ENCODE data around the gene SPDYE16. TPM values are rescaled to one million over a fixed set of nuclear protein-coding genes. Genes with fewer than 3 reads are reported as not detected.
"Not testable (repeated sequence)": the region's sequence is repeated elsewhere in the genome, so short reads cannot be mapped to it uniquely, and the experiment has no call there.

Gene SPDYE16
- total and polyA plus RNA-seq, 5 experiments from 2014 or later: 0.26 to 0.69 TPM; not detected in 3

DNA sequence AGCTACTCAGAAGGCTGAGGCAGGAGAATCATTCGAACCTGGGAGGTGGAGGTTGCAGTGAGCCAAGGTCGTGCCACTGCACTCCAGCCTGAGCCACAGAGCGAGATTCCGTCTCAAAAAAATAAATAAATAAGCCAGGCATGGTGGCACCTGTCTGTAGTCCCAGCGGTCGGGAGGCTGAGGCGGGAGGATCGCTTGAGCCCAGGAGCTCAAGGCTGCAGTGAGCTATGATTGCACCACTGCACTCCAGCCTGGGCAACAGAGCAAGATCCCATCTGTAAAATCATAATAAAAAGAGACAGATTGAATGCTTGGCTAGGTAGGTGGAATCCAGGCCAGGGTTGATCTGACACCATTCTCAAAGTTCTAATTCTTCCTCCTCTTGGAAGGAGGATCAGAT, 36.5 kb downstream of the SPDYE16 start:
- H3K36me3 Mint-ChIP-seq: peaks cover 0 to 14% (median 2%) of the 10 kb centered on the region in 3 donors
- ATAC-seq, H3K4me1 Mint-ChIP-seq, H3K4me3 Mint-ChIP-seq, H3K9me3 Mint-ChIP-seq, H3K27me3 Mint-ChIP-seq, DNase-seq, POLR2A ChIA-PET: not testable (repeated sequence)
- peak overlapping the region in 2 of 10 donors; percentile 37 to 65 for H3K27ac Mint-ChIP-seq

DNA sequence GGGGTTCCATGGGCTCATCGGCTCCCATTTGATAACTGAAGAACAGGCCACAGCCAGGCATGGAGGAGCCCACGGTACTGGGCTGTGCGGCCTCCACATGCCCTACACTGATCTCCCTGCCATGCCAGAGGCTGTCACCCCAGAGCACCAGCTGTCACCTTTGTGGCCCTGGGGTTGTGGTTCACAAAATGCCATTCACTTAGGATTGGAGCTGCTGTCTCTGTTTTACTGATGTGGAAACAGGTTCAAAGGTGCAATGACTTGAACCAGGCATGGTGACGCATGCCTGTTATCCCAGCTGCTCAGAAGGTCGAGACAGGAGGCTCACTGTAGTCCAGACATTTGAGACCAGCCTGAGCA, 37.0 kb downstream of the SPDYE16 start:
- Mint-ChIP-seq H3K4me1 (peaks cover 0 to 6% (median 5%) of the 10 kb centered on the region in 4 donors), H3K9me3 (no peaks in the 10 kb centered on the region)
- ATAC-seq: no peak

DNA sequence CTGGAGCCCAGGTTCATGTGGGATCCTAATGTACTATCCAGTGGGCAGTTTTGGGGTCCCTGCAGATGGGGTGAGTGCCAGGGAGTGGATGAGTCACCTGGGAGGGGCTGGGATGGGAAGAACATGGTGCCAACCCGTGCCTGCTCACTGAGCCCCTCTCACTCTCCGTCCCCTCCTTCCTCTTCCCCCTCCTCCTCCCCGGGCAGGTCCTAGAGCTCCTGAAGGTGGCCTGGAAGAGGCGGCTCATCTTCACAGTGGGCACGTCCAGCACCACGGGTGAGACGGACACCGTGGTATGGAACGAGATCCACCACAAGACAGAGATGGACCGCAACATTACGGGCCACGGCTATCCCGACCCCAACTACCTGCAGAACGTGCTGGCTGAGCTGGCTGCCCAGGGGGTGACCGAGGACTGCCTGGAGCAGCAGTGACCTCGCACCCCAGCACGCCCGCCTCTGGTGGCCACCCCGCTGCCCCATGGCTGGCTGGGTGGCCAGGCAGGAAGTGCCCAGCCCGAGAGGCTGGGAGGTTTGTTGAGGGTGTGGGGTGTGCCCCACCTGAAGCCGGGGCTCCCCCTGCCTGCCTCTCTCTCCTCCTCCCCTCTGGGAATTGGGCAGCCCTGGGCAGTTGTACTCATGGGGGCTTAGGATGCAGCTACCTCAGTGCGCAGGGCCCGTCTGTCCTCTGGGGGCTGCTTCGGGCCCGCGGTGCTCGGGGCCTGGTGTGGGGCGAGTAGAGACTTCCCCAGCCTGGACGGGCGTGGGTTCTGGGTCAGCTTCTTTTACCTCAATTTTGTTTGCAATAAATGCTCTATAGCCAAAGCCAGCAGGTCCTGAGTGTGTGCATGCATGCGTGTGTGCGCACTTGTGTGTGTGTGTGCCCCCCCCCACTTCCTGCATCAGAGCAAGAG, 37.7 kb downstream of the SPDYE16 start:
- no peaks in the 10 kb centered on the region for H3K27me3 Mint-ChIP-seq
- H3K4me1 Mint-ChIP-seq: peaks cover 0 to 6% (median 5%) of the 10 kb centered on the region in 4 donors
- peak overlapping the region in 1 of 10 donors; percentile 24 for H3K27ac Mint-ChIP-seq

More for the DNA sequence above, 37.0 kb downstream of the SPDYE16 start:
- POLR2A ChIA-PET: no interaction called here
- Mint-ChIP-seq H3K27ac (peak overlapping the region in 1 of 10 donors; percentile 24), H3K27me3 (no peaks in the 10 kb centered on the region), H3K36me3 (peaks cover 0 to 16% (median 2%) of the 10 kb centered on the region in 3 donors), H3K4me3 (no peak overlapping the region)
- no peak for DNase-seq

DNA sequence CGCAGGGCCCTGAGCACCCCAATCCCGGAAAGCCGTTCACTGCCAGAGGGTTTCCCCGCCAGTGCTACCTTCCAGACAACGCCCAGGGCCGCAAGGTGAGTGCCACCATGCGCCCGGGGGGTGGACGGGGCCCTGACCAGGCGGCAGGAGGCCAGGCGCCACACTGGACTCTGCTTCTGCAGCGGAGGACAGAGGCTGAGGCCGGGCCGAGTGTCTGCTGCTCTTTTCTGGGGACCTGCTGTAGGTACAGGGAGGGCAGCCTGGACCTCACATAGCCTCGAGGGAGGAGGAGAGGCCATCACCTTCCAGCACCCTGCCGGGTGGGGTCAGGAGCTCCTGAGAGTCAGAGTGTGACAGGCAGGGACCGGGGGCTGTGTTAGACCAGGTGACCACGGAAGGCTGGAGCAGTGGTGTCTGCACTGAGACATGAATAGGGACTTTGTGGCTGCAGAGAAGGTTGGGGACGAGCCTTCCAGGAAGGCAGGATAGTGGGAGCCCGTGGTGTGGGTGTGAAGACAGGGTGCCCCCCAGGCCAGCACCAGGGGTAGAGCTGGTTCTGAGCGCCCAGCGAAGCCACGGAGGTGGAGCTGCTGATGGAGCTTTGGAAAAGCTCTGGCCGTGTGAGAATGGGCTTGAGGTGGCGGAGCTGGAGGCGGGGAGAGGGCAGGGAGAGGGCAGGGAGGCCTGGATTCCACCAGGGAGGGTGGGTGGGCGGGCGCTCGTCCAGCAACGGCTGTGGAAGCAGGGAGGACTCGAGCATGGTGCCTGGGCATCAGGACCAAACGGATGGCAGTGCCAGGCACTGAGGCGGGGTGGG, 38.5 kb downstream of the SPDYE16 start:
- DNase-seq, H3K4me1 Mint-ChIP-seq, ATAC-seq, H3K4me3 Mint-ChIP-seq, H3K9me3 Mint-ChIP-seq, H3K27me3 Mint-ChIP-seq, POLR2A ChIA-PET: not testable (repeated sequence)
- H3K27ac Mint-ChIP-seq: peak overlapping the region in 2 of 10 donors; percentile 43 to 69
- H3K36me3 Mint-ChIP-seq: peaks cover 0 to 16% (median 2%) of the 10 kb centered on the region in 3 donors

More for the DNA sequence above, 37.7 kb downstream of the SPDYE16 start:
- POLR2A ChIA-PET: no interaction called here
- no peak for DNase-seq
- ATAC-seq: no peak
- Mint-ChIP-seq H3K4me3 (no peak overlapping the region), H3K36me3 (peaks cover 0 to 16% (median 2%) of the 10 kb centered on the region in 3 donors), H3K9me3 (no peaks in the 10 kb centered on the region)

DNA sequence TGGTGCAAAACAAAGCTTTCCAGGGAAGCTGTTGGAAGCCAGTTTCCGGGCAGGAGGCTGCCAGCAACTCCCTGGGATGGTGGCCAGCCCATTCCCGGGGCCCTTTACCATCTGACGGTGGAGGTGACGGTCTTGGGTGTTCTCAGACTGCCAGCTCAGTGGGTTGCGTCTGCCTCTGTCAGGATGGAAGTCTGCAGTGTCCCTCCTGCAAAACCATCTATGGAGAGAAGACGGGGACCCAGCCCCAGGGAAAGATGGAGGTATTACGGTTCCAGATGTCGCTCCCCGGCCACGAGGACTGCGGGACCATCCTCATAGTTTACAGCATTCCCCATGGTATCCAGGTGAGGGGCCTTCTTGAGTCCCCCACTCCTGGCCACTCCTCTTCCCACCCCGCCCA, 39.9 kb downstream of the SPDYE16 start:
- H3K9me3 Mint-ChIP-seq, H3K4me1 Mint-ChIP-seq, H3K4me3 Mint-ChIP-seq, POLR2A ChIA-PET, H3K27ac Mint-ChIP-seq, ATAC-seq, H3K27me3 Mint-ChIP-seq, DNase-seq: not testable (repeated sequence)
- H3K36me3 Mint-ChIP-seq: peaks cover 0 to 16% (median 2%) of the 10 kb centered on the region in 3 donors

GRCh38 chr7:76502836-76503235, 40.3 kb downstream of the SPDYE16 start:
- H3K27me3 Mint-ChIP-seq, H3K4me3 Mint-ChIP-seq, DNase-seq, H3K9me3 Mint-ChIP-seq, H3K27ac Mint-ChIP-seq, ATAC-seq, H3K4me1 Mint-ChIP-seq, POLR2A ChIA-PET: not testable (repeated sequence)
- H3K36me3 Mint-ChIP-seq: peaks cover 0 to 16% (median 2%) of the 10 kb centered on the region in 3 donors

- H3K27me3 Mint-ChIP-seq, POLR2A ChIA-PET, ATAC-seq: not testable (repeated sequence)
Observed at GRCh38 chr7:76502224-76502623, 40.9 kb downstream of the SPDYE16 start.

GRCh38 chr7:76499924-76500241, 43.2 kb downstream of the SPDYE16 start:
- peak; percentile 69 to 89 for ATAC-seq
- DNase-seq: peak in 3 of 10 donors; percentile 13 to 43 (median 36)
- peak overlapping the region in 4 of 10 donors; percentile 46 to 70 (median 58) for H3K4me3 Mint-ChIP-seq
- H3K36me3 Mint-ChIP-seq, H3K27me3 Mint-ChIP-seq, POLR2A ChIA-PET, H3K4me1 Mint-ChIP-seq, H3K9me3 Mint-ChIP-seq: not testable (repeated sequence)
- H3K27ac Mint-ChIP-seq: peak overlapping the region in 3 of 10 donors; percentile 29 to 53 (median 48)

More at GRCh38 chr7:76502224-76502623, 40.9 kb downstream of the SPDYE16 start:
- peaks cover 0 to 16% (median 2%) of the 10 kb centered on the region in 3 donors for H3K36me3 Mint-ChIP-seq
- not testable (repeated sequence) for H3K4me3 Mint-ChIP-seq, H3K27ac Mint-ChIP-seq, H3K9me3 Mint-ChIP-seq, DNase-seq, H3K4me1 Mint-ChIP-seq

GRCh38 chr7:76499201-76499923, 43.7 kb downstream of the SPDYE16 start:
- POLR2A ChIA-PET, H3K36me3 Mint-ChIP-seq, H3K9me3 Mint-ChIP-seq, H3K4me1 Mint-ChIP-seq, H3K27me3 Mint-ChIP-seq: not testable (repeated sequence)
- DNase-seq (peak in 2 of 10 donors; percentile 14 to 35), ATAC-seq (peak; percentile 45 to 69)
- Mint-ChIP-seq H3K27ac (peak overlapping the region in 3 of 10 donors; percentile 48 to 62 (median 53)), H3K4me3 (peak overlapping the region in 4 of 10 donors; percentile 46 to 70 (median 58))

DNA sequence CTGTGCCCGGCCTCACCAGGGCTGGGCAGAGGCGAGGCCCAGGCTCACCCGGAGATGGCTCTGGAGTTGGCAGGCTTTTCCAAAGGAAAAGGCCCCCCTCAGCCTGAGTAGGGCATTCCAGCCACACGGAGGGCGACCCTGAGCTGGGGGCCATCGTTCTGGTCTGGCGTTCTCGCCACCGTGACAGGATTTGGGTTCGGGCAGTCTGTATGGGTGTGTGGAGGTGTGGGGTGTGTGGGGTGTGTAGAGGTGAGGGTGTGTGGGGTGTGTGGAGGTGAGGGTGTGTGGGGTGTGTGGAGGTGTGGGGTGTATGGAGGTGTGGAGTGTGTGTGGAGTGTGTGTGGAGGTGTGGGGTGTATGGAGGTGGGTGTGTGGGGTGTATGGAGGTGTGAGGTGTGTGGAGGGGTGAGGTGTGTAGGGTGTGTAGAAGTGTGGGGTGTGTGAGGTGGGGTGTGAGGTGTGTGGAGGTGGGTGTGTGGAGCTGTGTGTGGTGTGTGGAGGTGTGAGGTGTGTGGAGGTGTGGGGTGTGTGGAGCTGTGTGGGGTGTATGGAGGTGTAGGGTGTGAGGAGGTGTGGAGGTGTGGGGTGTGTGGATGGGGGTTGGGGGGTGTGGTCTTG, 44.4 kb downstream of the SPDYE16 start:
- ATAC-seq, H3K9me3 Mint-ChIP-seq, H3K36me3 Mint-ChIP-seq, POLR2A ChIA-PET, H3K4me1 Mint-ChIP-seq, H3K27ac Mint-ChIP-seq, H3K27me3 Mint-ChIP-seq, DNase-seq, H3K4me3 Mint-ChIP-seq: not testable (repeated sequence)

DNA sequence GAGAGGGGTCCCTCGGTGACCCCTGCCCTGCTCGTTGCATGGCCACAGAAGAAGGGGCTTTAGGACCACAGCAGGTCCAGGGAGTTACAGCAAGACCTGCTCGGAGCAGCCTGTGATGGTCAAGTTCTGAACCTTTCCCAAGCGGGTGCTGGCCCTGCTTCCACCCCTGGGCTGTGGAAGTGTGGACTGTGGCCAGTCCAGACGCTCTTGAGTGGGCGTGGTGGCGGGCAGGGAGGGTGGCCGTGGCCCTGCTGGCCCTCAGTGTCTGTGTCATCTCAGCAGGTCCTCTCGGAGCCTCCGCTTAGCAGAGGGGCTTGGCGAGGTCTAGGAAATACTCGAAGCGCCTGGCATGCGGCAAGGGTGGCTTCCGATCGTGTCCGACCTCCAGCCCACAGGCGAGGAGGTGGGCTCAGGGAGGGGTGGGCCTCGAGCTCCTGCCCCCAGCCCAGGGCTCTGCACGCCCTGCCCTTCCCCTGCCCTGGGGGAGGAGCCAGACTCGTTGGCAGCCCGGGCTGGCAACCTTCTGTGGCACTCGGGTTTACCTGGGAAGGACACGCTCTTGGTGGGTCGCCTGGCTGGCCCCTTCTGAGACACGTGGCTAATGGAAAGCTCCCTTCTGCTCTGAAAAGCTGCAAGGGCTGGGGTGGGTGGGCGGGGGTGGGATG, 45.0 kb downstream of the SPDYE16 start:
- DNase-seq, H3K4me3 Mint-ChIP-seq, H3K4me1 Mint-ChIP-seq, H3K9me3 Mint-ChIP-seq, H3K36me3 Mint-ChIP-seq, POLR2A ChIA-PET, H3K27me3 Mint-ChIP-seq, H3K27ac Mint-ChIP-seq, ATAC-seq: not testable (repeated sequence)

DNA sequence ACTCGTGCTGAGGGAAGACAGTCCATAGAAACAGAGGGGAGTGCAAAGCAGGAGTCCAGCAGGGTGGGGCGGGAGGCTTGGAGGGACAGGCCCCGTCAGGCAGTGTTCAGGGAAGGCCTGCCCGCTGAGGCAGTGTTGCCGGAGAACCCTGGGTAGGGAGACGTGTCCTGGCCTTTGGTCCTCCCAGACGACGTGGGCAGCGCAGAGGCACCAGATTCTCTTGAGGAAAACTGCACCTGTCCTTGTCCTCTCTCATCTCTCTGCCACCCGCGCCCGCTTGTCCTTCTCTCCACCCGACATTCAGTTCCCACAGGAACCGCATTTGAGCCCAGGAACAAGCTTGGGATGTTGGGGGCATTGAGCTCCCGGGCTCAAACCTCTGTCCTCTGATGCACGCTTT, 47.4 kb downstream of the SPDYE16 start:
- H3K4me3 Mint-ChIP-seq, H3K4me1 Mint-ChIP-seq, H3K9me3 Mint-ChIP-seq, ATAC-seq, POLR2A ChIA-PET, H3K27me3 Mint-ChIP-seq, H3K36me3 Mint-ChIP-seq, DNase-seq, H3K27ac Mint-ChIP-seq: not testable (repeated sequence)
